Hepatocyte (in vitro differentiated cells): Measurements from ENCODE around the gene PLGRKT. TPM values are rescaled to one million over a fixed set of nuclear protein-coding genes. Genes with fewer than 3 reads are reported as not detected.

Experiments
- DNase-seq: peaks from one replicate; pipeline ENCODE4 v3.0.0-alpha.2; 2016; ENCODE audit warnings: low spot score
- H2AFZ ChIP-seq: fragments of 200-600 bp; sonication (generic); 2 replicates; pipeline ENCODE4 v1.6.0; 2016; ENCODE audit warnings: antibody characterized with exemption, mild to moderate bottlenecking
- H3K27ac ChIP-seq: fragments of 200-600 bp; sonication (generic); 2 replicates; pipeline ENCODE4 v1.5.1; 2016; ENCODE audit warnings: mild to moderate bottlenecking
- H3K27me3 ChIP-seq: fragments of 200-600 bp; sonication (generic); 2 replicates; pipeline ENCODE4 v1.6.1; 2016
- H3K36me3 ChIP-seq: fragments of 200-600 bp; sonication (generic); replicated peaks from 2 replicates; pipeline ENCODE4 v1.5.1; 2016; ENCODE audit warnings: low read depth; ENCODE audit not compliant: insufficient read depth
- H3K4me1 ChIP-seq: fragments of 200-600 bp; sonication (generic); 2 replicates; pipeline ENCODE4 v1.5.1; 2016; ENCODE audit warnings: mild to moderate bottlenecking, moderate library complexity; ENCODE audit not compliant: insufficient read depth
- H3K4me2 ChIP-seq: fragments of 200-600 bp; sonication (generic); 2 replicates; pipeline ENCODE4 v1.6.0; 2016
- H3K4me3 ChIP-seq: fragments of 200-600 bp; sonication (generic); 2 replicates; pipeline ENCODE4 v1.5.1; 2016; ENCODE audit warnings: mild to moderate bottlenecking
- H3K79me2 ChIP-seq: fragments of 200-600 bp; sonication (generic); 2 replicates; pipeline ENCODE4 v1.6.0; 2017; ENCODE audit warnings: mild to moderate bottlenecking
- H3K9me2 ChIP-seq: fragments of 200-600 bp; sonication (generic); replicated peaks from 2 replicates; pipeline ENCODE4 v1.6.0; 2017; ENCODE audit warnings: mild to moderate bottlenecking; ENCODE audit not compliant: insufficient read depth
- H3K9me3 ChIP-seq: fragments of 200-600 bp; sonication (generic); 2 replicates; pipeline ENCODE4 v1.5.1; 2016; ENCODE audit warnings: low read depth, mild to moderate bottlenecking
- H4K20me1 ChIP-seq: fragments of 200-600 bp; sonication (generic); 2 replicates; pipeline ENCODE4 v1.6.0; 2016; ENCODE audit warnings: mild to moderate bottlenecking; ENCODE audit not compliant: insufficient read depth, poor library complexity, severe bottlenecking
- EZH2 ChIP-seq: fragments of 200-600 bp; sonication (generic); IDR thresholded peaks from 2 replicates; pipeline ENCODE4 v1.6.1; 2016; ENCODE audit warnings: antibody characterized with exemption, mild to moderate bottlenecking, borderline replicate concordance
- EZH2phosphoT487 ChIP-seq: fragments of 200-600 bp; sonication (generic); IDR thresholded peaks from one replicate; pipeline ENCODE4 v1.6.1; 2018; ENCODE audit warnings: antibody characterized with exemption, mild to moderate bottlenecking, low read depth, moderate library complexity; ENCODE audit not compliant: unreplicated experiment, severe bottlenecking
- WGBS: methylation state at CpG from one replicate; pipeline ENCODE4 v1.1.6; 2016; ENCODE audit warnings: low lambda C conversion rate; ENCODE audit errors: missing lambda C conversion rate; 5-methylcytosine and 5-hydroxymethylcytosine counted together
- polyA plus RNA-seq: library from polyadenylated mRNA; unstranded; fragments of >200 nt; fragmentation: Nextera tagmentation; extraction: Ambion mirVana; gene quantifications from 2 replicates; pipeline ENCODE4 v1.2.1, GENCODE V29; 2016
- total RNA-seq: library from RNA; depleted of rRNA; stranded (reverse); fragments of >200 nt; gene quantifications from 2 replicates; pipeline ENCODE4 v1.2.3, GENCODE V29; 2014
- TF ChIP-seq, protein P1 (sequence below): fragments of 200-600 bp; sonication (generic); IDR thresholded peaks from 2 replicates; pipeline ENCODE4 v1.5.1; 2016; ENCODE audit warnings: antibody characterized with exemption, mild to moderate bottlenecking; ENCODE audit not compliant: poor library complexity

PLGRKT gene
- total and polyA plus RNA-seq, 2 experiments from 2014 or later, result 13.6 to 18.0 TPM

DNA sequence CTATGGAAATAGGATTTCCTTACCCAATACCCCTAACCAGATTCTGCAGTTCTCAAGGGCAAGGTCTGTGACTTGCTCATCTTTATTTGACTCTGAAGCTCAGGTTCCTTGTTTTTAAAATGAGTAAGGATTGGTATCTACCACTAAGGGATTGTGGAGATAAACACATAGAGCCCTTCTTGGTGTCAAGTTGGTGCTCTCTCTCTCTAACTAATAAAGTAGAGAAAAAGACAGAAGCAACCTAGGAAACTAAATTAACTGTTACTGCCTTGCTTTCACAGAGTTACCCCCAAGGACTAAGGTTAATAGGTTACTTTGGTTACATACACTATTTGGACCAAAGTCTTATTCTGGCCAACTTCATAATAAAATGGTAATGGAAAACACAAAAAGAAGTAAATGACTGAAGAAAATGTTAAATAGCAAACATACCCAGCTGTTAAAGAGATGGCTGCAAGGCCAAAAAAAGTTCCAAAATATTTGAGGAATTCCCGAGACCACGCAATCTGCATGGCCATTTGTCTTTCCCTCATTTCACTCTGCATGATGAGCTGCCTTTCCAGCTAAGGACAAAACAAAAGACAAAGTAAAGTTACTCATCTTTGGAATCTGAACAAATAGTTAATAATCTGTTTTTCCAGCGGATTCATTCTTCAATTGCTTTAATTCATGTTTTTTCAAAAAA lies 76.3 kb downstream of the PLGRKT start:
- H4K20me1 ChIP-seq, result no peaks in the 10 kb centered on the region
- no peaks in the 10 kb centered on the region for H3K79me2 ChIP-seq
- H3K27me3 ChIP-seq, result no peaks in the 10 kb centered on the region
- no peaks in the 10 kb centered on the region for H3K9me3 ChIP-seq
- TF ChIP-seq, protein P1, sequence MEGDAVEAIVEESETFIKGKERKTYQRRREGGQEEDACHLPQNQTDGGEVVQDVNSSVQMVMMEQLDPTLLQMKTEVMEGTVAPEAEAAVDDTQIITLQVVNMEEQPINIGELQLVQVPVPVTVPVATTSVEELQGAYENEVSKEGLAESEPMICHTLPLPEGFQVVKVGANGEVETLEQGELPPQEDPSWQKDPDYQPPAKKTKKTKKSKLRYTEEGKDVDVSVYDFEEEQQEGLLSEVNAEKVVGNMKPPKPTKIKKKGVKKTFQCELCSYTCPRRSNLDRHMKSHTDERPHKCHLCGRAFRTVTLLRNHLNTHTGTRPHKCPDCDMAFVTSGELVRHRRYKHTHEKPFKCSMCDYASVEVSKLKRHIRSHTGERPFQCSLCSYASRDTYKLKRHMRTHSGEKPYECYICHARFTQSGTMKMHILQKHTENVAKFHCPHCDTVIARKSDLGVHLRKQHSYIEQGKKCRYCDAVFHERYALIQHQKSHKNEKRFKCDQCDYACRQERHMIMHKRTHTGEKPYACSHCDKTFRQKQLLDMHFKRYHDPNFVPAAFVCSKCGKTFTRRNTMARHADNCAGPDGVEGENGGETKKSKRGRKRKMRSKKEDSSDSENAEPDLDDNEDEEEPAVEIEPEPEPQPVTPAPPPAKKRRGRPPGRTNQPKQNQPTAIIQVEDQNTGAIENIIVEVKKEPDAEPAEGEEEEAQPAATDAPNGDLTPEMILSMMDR, result no peak
- TF ChIP-seq EZH2, result no peak
- TF ChIP-seq EZH2phosphoT487, result no peak
- no peak overlapping the region for H3K27ac ChIP-seq
- no peaks in the 10 kb centered on the region for H3K9me2 ChIP-seq
- no peak overlapping the region for H3K4me3 ChIP-seq
- H3K4me1 ChIP-seq, result no peaks in the 10 kb centered on the region
- H3K4me2 ChIP-seq, result no peak overlapping the region
- over 99% methylated on average over 3 of the region's 3 CpGs for WGBS
- no peak overlapping the region for H2AFZ ChIP-seq
- no peak for DNase-seq
- no peaks in the 10 kb centered on the region for H3K36me3 ChIP-seq

DNA sequence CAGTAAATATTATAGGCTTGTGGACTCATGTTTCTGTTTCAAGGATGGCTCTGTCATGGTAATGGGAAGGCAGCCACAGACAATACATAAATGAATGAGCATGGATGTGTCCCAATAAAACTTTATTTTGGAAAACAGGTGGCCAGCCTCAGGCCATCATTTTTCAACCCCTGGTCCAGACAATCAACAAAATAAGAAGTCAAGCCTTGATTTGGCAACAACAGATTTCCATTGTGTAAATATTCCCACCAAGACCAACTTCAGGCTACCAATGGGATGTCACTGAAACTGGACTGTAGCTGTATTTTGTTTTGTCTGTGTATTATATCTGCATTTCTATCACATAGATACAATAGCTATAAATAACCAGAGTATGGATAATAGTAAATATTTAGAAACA lies 77.4 kb downstream of the PLGRKT start:
- Histone ChIP-seq H3K27me3 (no peaks in the 10 kb centered on the region), H3K36me3 (no peaks in the 10 kb centered on the region), H3K4me1 (no peaks in the 10 kb centered on the region), H3K9me3 (no peaks in the 10 kb centered on the region), H3K27ac (no peak overlapping the region), H3K79me2 (no peaks in the 10 kb centered on the region), H2AFZ (no peak overlapping the region), H4K20me1 (no peaks in the 10 kb centered on the region), H3K9me2 (no peaks in the 10 kb centered on the region), H3K4me2 (no peak overlapping the region), H3K4me3 (no peak overlapping the region)
- no peak for DNase-seq
- TF ChIP-seq EZH2phosphoT487 (no peak), EZH2 (no peak)

DNA sequence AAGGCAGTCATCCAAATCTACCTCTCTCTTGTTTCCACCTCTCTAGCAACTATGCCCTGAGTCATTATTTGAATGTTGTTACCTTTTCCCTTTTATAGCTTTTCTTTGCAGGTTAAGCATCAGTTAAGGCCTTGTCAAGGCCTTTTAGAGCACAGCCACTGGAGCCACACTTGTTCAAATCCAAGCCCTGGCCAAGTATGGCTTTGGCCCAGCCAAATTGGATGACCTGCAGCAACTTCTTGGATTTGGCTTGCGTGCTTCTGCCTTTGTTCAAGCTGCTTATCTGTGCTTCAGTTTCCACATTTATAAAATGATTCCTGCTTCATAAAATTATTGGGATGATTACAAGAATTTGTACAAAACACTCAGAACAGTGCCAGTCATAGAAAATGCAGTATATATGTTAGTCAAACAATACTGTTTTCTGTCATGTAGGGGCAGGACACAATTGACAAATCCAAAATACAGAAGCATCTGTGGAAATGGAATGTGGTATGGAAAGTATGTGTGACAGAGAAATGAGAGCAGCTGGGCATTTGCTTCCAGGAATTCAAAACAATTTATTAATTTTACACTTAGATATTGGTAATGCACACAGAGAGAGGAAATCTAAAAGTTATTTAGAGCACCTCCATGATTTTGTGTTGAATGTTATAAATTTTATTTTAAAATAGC lies 80.2 kb downstream of the PLGRKT start:
- Histone ChIP-seq H2AFZ (no peak overlapping the region), H3K36me3 (no peaks in the 10 kb centered on the region), H3K4me2 (no peak overlapping the region), H3K27ac (no peak overlapping the region), H3K9me2 (no peaks in the 10 kb centered on the region), H3K4me3 (no peak overlapping the region), H3K27me3 (no peaks in the 10 kb centered on the region), H3K4me1 (no peaks in the 10 kb centered on the region), H3K9me3 (no peaks in the 10 kb centered on the region), H3K79me2 (no peaks in the 10 kb centered on the region), H4K20me1 (no peaks in the 10 kb centered on the region)
- 97% methylated on average over 1 of the region's 1 CpG for WGBS
- DNase-seq, result no peak
- TF ChIP-seq, protein P1, result no peak
- no peak for TF ChIP-seq EZH2phosphoT487
- TF ChIP-seq EZH2, result no peak

DNA sequence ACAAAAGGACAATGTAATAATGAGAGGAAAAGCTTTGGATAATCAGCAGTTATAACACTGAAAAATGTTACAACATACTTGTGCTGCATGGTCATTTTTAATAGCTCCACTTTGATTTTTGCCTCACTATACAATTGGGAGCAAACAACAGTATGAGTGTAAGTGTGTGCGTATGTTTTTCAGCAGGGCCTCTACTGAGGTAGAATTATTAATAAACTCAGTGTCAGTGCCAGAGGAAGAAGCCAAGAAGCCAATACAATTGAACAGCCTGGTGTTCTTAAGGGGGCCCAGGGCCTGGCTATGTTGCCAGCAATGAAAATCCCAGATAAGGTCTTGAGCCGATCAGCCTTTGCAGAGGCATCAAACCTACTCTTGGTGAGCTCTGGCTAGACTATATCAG lies 81.9 kb downstream of the PLGRKT start:
- WGBS, result 92% methylated on average over 2 of the region's 2 CpGs
- H3K9me2 ChIP-seq, result no peaks in the 10 kb centered on the region
- TF ChIP-seq, protein P1, result no peak
- TF ChIP-seq EZH2 (no peak), EZH2phosphoT487 (no peak)

More for the DNA sequence above, 81.9 kb downstream of the PLGRKT start:
- no peak overlapping the region for H2AFZ ChIP-seq
- no peaks in the 10 kb centered on the region for H4K20me1 ChIP-seq
- H3K79me2 ChIP-seq, result no peaks in the 10 kb centered on the region
- no peaks in the 10 kb centered on the region for H3K36me3 ChIP-seq
- no peaks in the 10 kb centered on the region for H3K27me3 ChIP-seq
- no peak overlapping the region for H3K4me3 ChIP-seq
- no peak overlapping the region for H3K4me2 ChIP-seq
- no peak for DNase-seq
- H3K9me3 ChIP-seq, result no peaks in the 10 kb centered on the region
- no peaks in the 10 kb centered on the region for H3K4me1 ChIP-seq
- H3K27ac ChIP-seq, result no peak overlapping the region
